Gastrocnemius medialis (tissue), 4 donors: ENCODE measurements around the gene ITCH. TPM values are rescaled to one million over a fixed set of nuclear protein-coding genes. Genes with fewer than 3 reads are reported as not detected.
"Not testable (repeated sequence)": the region's sequence is repeated elsewhere in the genome, so short reads cannot be mapped to it uniquely, and the experiment has no call there.

ENCODE experiments used
- ATAC-seq, 2 donors: fragments of 150-250 bp; one replicate each; pipeline ENCODE4 v1.9.1; 2016
- DNase-seq, 2 donors: peaks; one replicate each; pipeline ENCODE4 v3.0.0-alpha.2; 2019
- H3K27ac ChIP-seq, 4 donors: fragments of 200-600 bp; sonication (generic); 1 replicate in 1 of 4; 2 replicates in 3 of 4; pipeline ENCODE4 v1.5.1; 2016 to 2018; ENCODE audit warnings: mild to moderate bottlenecking in 2 of 4, moderate library complexity in 1 of 4
- H3K27me3 ChIP-seq, 3 donors: fragments of 200-600 bp; sonication (generic) in 2 of 3; 1 replicate in 1 of 3; 2 replicates in 2 of 3; pipeline versions ENCODE4 v1.5.1 to v1.6.0; 2016 to 2019; ENCODE audit warnings: mild to moderate bottlenecking in 1 of 3, moderate library complexity in 1 of 3
- H3K36me3 ChIP-seq, 2 donors: fragments of 200-600 bp; sonication (generic) in 1 of 2; one replicate each; pipeline ENCODE4 v1.5.1; 2017 to 2018
- H3K4me1 ChIP-seq, 2 donors: fragments of 200-600 bp; sonication (generic) in 1 of 2; one replicate each; pipeline ENCODE4 v1.5.1; 2016 to 2017; ENCODE audit warnings: mild to moderate bottlenecking in 2 of 2
- H3K4me3 ChIP-seq, 4 donors: fragments of 200-600 bp; sonication (generic) in 3 of 4; 1 replicate in 1 of 4; 2 replicates in 3 of 4; pipeline ENCODE4 v1.5.1; 2016 to 2019; ENCODE audit warnings: mild to moderate bottlenecking in 2 of 4
- H3K9me3 ChIP-seq, 3 donors: fragments of 200-600 bp; sonication (generic) in 2 of 3; 1 replicate in 1 of 3; 2 replicates in 2 of 3; pipeline ENCODE4 v1.5.1; 2016 to 2019
- CTCF ChIP-seq, 5 experiments: fragments of 450-650 bp in 3 of 5; fragments of 200-600 bp in 2 of 5; sonication (generic) in 2 of 5; IDR thresholded peaks in 4 of 5; conservative IDR thresholded peaks in 1 of 5; 1 replicate in 4 of 5; 2 replicates in 1 of 5; pipeline ENCODE4 v1.5.1; 2016 to 2019; ENCODE audit warnings: antibody characterized with exemption in 5 of 5, mild to moderate bottlenecking in 3 of 5, moderate library complexity in 3 of 5
- POLR2A ChIP-seq, 2 donors: fragments of 450-650 bp; IDR thresholded peaks; one replicate each; pipeline ENCODE4 v1.6.1; 2017; ENCODE audit warnings: antibody characterized with exemption in 2 of 2, mild to moderate bottlenecking in 2 of 2, moderate library complexity in 2 of 2
- in situ Hi-C, 4 donors: fragments of 200-750 bp; cut with MboI; loops; one replicate each; pipeline versions ENCODE4 v1.15.0 to v1.8.0; 2017; ENCODE audit warnings: low sequenced_read_pairs in 4 of 4
- intact Hi-C: fragments of 100-400 bp; cut with DNase I; formaldehyde crosslinking; loops from one replicate; pipeline ENCODE4 v1.15.1; 2023; ENCODE audit warnings: low total_unique reads
- total RNA-seq, 4 donors: library from RNA; depleted of rRNA; stranded (reverse); fragments of >200 nt; gene quantifications; one replicate each; pipeline versions ENCODE4 v1.1.0 to v1.2.3, GENCODE V29; 2016

ITCH gene
- total RNA-seq, 4 donors from 2014 or later = 32.9 to 55.2 (median 52.0) TPM

- no peak for TF ChIP-seq POLR2A (IDR thresholded peaks at IDR 0.05)
- peak; percentile 38 to 75 (median 53) for TF ChIP-seq CTCF (IDR thresholded peaks at IDR 0.05 in 4 of 5, conservative IDR thresholded peaks at IDR 0.05 in 1 of 5)
- in situ Hi-C loops = no loop called here
- intact Hi-C loops = loop anchor here (2.0 kb wide), 1 partner anchor 163 kb away; no protein-coding TSS in a partner anchor
- H3K4me1 ChIP-seq = peaks cover 13% of the 10 kb centered on the region in 2 donors
- peak in 1 of 2 donors; percentile 27 for DNase-seq
- peaks cover 0 to 33% of the 10 kb centered on the region in 2 donors for H3K36me3 ChIP-seq
- ATAC-seq = peak; percentile 54 to 78
- peak overlapping the region in 1 of 4 donors; percentile 29 for H3K27ac ChIP-seq
- H3K4me3 ChIP-seq = no peak overlapping the region
- no peaks in the 10 kb centered on the region for H3K9me3 ChIP-seq
- H3K27me3 ChIP-seq = no peaks in the 10 kb centered on the region
Measured at GRCh38 chr20:34475979-34476736, 113.1 kb downstream of the ITCH start.

GRCh38 chr20:34479627-34480026 lies 116.6 kb downstream of the ITCH start:
- H3K27ac ChIP-seq = no peak overlapping the region
- intact Hi-C loops (no loop called here), in situ Hi-C loops (no loop called here)
- no peak for DNase-seq
- H3K27me3 ChIP-seq = no peaks in the 10 kb centered on the region
- no peaks in the 10 kb centered on the region for H3K4me1 ChIP-seq
- peaks cover 0 to 59% of the 10 kb centered on the region in 2 donors for H3K36me3 ChIP-seq
- no peaks in the 10 kb centered on the region for H3K9me3 ChIP-seq
- no peak overlapping the region for H3K4me3 ChIP-seq
- TF ChIP-seq CTCF (IDR thresholded peaks at IDR 0.05 in 4 of 5, conservative IDR thresholded peaks at IDR 0.05 in 1 of 5) (no peak), POLR2A (IDR thresholded peaks at IDR 0.05) (no peak)
- no peak for ATAC-seq

GRCh38 chr20:34482154-34482553 lies 119.1 kb downstream of the ITCH start:
- H3K4me3 ChIP-seq, intact Hi-C loops, H3K4me1 ChIP-seq, H3K9me3 ChIP-seq, H3K27me3 ChIP-seq, H3K27ac ChIP-seq, DNase-seq, in situ Hi-C loops, ATAC-seq: not testable (repeated sequence)
- H3K36me3 ChIP-seq = peaks cover 0 to 59% of the 10 kb centered on the region in 2 donors

- H3K4me1 ChIP-seq, in situ Hi-C loops, H3K27me3 ChIP-seq, intact Hi-C loops, H3K4me3 ChIP-seq, ATAC-seq, DNase-seq, H3K27ac ChIP-seq, H3K9me3 ChIP-seq: not testable (repeated sequence)
- peaks cover 0 to 55% of the 10 kb centered on the region in 2 donors for H3K36me3 ChIP-seq
Measured at GRCh38 chr20:34483585-34484220, 120.6 kb downstream of the ITCH start.

- in situ Hi-C loops (no loop called here), intact Hi-C loops (no loop called here)
- DNase-seq (no peak), ATAC-seq (no peak)
- peaks cover 0 to 58% of the 10 kb centered on the region in 2 donors for H3K36me3 ChIP-seq
- H3K27ac ChIP-seq = no peak overlapping the region
- no peaks in the 10 kb centered on the region for H3K9me3 ChIP-seq
- TF ChIP-seq POLR2A (IDR thresholded peaks at IDR 0.05) = no peak
- TF ChIP-seq CTCF (IDR thresholded peaks at IDR 0.05 in 4 of 5, conservative IDR thresholded peaks at IDR 0.05 in 1 of 5) = no peak
- H3K27me3 ChIP-seq = no peaks in the 10 kb centered on the region
- H3K4me3 ChIP-seq = no peak overlapping the region
- H3K4me1 ChIP-seq = no peaks in the 10 kb centered on the region
Measured at GRCh38 chr20:34485068-34485634, 122.1 kb downstream of the ITCH start.
